Ectodermal cell (in vitro differentiated cells): ENCODE measurements around the gene PRKCH.

ENCODE experiments used
- H3K27ac ChIP-seq: 2 replicates; pipeline ENCODE4 v1.7.0; 2013; ENCODE audit warnings: mild to moderate bottlenecking, low read depth, low read length; ENCODE audit not compliant: insufficient read depth, poor library complexity, severe bottlenecking
- H3K27me3 ChIP-seq: 2 replicates; pipeline ENCODE4 v1.7.0; 2013; ENCODE audit warnings: mild to moderate bottlenecking, low read length; ENCODE audit not compliant: insufficient read depth, control insufficient read depth, poor library complexity, severe bottlenecking
- H3K36me3 ChIP-seq: one replicate; pipeline ENCODE4 v1.7.0; 2013; ENCODE audit warnings: low read length; ENCODE audit not compliant: control insufficient read depth, insufficient read depth
- H3K4me1 ChIP-seq: one replicate; pipeline ENCODE4 v1.7.0; 2013; ENCODE audit warnings: low read length; ENCODE audit not compliant: control insufficient read depth, insufficient read depth
- H3K4me3 ChIP-seq: 2 replicates; pipeline ENCODE4 v1.7.0; 2013; ENCODE audit warnings: low read depth, low read length, control low read depth; ENCODE audit not compliant: insufficient read depth
- H3K9me3 ChIP-seq: 2 replicates; pipeline ENCODE4 v1.7.0; 2013; ENCODE audit warnings: mild to moderate bottlenecking, low read length, moderate library complexity; ENCODE audit not compliant: control insufficient read depth
- WGBS, 2 experiments: methylation state at CpG; one replicate each; pipeline ENCODE4 v1.1.7; 2013; ENCODE audit warnings: missing lambda C conversion rate in 2 of 2; 5-methylcytosine and 5-hydroxymethylcytosine counted together

The PRKCH gene

DNA sequence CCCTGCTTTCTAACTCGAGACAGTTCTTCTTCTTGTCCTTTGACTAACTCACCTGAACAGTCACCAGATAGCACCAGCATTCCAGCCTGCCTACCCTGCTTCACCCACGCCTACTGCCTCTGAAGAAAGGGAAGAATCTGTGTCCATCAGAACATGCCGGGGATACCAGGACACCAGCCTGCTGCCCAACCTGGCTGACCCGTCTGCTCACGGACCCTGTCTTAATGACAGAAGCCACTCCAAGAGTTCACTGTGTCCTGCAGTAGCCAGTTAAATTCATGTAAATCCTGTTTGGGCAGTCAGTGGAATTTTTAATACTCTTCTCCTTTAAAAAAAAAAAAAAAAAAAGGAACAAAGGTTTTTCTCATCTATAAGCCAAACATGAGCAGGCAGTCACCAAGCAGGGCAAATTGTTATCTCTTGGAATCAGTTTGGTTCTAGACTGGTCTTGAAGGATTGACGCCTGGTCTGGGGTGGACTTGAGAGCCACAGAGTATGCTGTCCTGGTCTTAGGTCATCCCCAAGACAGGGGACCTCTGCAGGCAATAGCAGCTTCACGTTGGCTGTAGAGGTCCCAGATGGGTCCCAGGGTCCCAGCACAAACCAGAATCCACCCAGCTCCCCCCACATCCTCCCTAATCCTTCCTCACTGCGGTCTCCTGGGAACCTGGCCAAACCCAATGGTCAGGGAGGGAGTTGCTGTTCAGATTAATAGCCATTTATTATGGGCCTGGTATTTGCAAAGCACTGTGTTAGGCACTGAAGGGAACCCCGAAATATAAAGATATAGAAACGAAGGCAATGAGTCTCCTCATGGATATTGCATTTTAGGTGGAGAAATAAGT, 192.8 kb downstream of the PRKCH start:
- no peaks in the 10 kb centered on the region for H3K4me1 ChIP-seq
- no peak overlapping the region for H3K27ac ChIP-seq
- no peaks in the 10 kb centered on the region for H3K36me3 ChIP-seq
- H3K4me3 ChIP-seq = no peak overlapping the region
- H3K27me3 ChIP-seq = no peaks in the 10 kb centered on the region
- no peaks in the 10 kb centered on the region for H3K9me3 ChIP-seq
- WGBS, 2 experiments = 93 to 95% methylated on average over 10 of the region's 10 CpGs

DNA sequence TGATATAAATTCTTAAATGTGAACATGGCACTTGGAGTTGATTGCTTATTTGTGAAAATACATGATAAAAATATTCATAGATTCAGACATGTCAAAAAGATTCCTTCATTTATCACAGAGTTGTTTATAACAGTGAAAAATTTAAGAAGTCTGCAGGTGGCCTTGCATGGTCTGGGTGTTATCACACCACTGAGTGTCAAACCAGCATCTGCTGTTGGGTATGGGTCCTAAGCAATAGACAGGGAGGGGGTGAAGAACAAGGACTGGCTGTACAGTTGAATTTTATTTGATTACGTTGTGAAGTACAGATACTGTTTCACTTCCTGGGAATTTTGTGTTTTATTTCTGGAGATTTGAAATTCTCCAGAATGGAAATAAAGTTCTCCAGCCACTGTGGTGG, 193.5 kb downstream of the PRKCH start:
- Histone ChIP-seq H3K4me3 (no peak overlapping the region), H3K4me1 (no peaks in the 10 kb centered on the region), H3K9me3 (no peaks in the 10 kb centered on the region), H3K27me3 (no peaks in the 10 kb centered on the region), H3K27ac (no peak overlapping the region), H3K36me3 (no peaks in the 10 kb centered on the region)
- 89 to 96% methylated on average over 1 of the region's 1 CpG for WGBS, 2 experiments

DNA sequence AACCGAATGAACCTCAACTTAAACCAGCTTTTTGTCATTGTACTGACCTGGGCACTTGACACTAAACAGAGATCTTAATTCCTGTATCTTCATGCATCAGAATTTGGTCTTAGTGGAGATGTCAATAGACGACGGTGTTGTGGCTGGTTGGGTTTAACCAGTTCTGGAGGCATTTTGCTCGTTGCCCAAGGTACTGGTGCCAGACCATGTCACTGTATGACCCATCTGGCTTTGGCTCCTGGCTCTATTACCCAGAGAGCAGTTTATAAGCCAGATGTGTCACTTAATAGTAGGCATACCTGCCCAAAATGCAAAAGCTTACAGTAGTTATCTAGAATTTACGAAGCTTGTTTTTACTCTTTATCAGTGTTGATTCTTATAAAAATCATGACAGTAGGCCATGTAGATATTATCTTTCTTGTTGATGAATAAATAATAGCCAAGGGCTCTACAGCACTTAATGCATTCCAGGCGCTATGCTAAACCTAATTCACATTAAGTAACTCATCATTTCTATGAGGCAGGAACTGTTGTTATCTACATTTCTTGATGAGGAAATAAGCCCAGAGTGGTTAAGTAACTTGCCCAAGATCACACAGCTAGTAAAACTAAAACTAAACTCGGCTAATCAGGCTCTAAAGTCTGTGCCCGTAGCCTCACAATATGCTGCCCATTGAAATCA, 194.2 kb downstream of the PRKCH start:
- Histone ChIP-seq H3K9me3 (no peaks in the 10 kb centered on the region), H3K36me3 (no peaks in the 10 kb centered on the region), H3K27ac (no peak overlapping the region), H3K4me3 (no peak overlapping the region), H3K4me1 (no peaks in the 10 kb centered on the region), H3K27me3 (no peaks in the 10 kb centered on the region)
- WGBS, 2 experiments = 94 to 95% methylated on average over 7 to 8 of the region's 8 CpGs

DNA sequence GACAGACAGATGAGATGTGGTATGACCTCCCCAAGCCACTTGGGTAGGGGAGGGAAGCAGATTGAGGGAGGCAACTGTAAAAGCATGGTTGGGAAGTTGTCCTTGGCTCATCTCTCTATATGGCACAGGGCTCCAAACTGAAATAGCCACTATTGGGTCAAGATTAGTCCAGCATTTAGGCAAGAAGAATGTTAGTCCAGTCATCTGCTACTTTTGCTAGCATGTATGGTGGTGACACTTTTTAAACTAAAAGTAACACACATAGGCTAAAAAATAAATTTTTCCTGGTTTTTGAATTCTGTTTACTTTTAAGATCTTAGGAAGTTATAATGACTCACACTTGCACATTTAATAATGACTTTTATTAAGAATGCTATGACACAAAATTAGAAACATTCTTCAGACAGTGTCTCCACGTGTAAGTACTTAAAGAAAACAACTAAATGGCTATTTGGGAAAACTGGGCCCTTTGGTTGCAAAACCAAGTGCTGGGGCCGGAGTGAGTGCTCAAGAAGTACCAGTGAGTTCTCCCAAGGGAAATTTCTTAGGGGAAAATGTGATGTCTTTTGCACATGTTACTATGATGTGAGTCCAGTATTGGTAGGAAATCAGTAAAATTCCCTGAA, 194.9 kb downstream of the PRKCH start:
- Histone ChIP-seq H3K27ac (no peak overlapping the region), H3K36me3 (no peaks in the 10 kb centered on the region), H3K9me3 (no peaks in the 10 kb centered on the region), H3K4me1 (no peaks in the 10 kb centered on the region), H3K4me3 (no peak overlapping the region), H3K27me3 (no peaks in the 10 kb centered on the region)
- 91 to 93% methylated on average over 2 of the region's 2 CpGs for WGBS, 2 experiments

DNA sequence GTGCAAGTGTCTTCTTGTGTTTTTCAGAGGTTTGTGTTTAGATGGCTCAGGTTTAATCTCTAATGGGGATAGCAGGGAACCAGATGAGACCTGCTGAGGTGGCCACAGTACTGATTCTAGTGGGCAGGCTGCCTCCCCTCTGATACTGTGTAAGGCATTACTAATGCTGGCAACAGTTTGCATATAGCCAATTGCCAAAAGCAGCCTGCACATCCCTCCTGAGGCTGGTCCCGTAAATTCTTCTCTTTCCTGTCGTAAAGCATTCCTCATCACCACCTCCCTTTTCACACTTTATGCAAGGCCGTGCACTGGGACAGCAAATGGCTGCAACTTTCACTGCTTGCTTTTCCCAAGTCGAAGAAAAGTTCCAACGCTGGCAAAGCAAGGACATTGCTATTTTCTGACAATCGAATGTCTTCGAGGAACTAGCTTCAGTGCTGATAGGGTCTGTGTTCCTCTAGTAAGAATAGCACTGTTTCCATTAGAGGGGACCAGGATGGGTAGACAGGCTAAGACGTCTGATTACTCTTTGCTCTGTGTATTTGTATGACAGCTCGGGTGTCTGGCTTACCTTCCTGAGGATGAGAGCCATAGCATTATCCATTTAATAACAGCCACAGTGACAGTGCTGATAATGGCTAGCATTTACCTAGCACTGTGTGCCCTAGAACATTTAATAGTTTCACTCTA, 195.7 kb downstream of the PRKCH start:
- Histone ChIP-seq H3K4me1 (no peaks in the 10 kb centered on the region), H3K9me3 (no peaks in the 10 kb centered on the region), H3K36me3 (no peaks in the 10 kb centered on the region), H3K27ac (no peak overlapping the region), H3K4me3 (no peak overlapping the region), H3K27me3 (no peaks in the 10 kb centered on the region)
- WGBS, 2 experiments = 83 to 85% methylated on average over 9 of the region's 9 CpGs

DNA sequence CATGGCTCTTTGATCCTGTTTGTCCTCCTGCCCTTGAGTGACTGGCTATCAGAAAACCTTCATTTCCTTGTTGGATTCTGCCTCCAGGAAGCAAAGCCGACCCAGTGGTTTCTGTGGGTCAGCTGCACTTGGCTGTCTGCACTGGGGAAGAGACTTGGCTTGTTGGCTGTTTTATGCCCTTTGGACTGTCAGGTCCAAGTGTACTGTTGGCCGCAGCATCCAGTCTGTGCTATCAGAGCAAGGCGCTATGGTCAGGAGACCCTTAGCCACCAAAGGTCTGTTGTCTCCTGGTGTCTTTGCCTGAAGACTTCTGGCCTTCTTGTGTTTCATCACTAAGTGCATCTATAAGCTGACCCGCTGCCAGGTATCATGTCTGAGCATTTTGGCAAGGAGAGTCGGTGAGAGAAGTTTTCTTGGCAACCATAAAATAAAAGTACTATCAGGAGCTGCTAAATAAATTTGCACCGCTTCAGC, 196.6 kb downstream of the PRKCH start:
- Histone ChIP-seq H3K9me3 (no peaks in the 10 kb centered on the region), H3K4me1 (no peaks in the 10 kb centered on the region), H3K27me3 (no peaks in the 10 kb centered on the region), H3K4me3 (no peak overlapping the region), H3K36me3 (no peaks in the 10 kb centered on the region), H3K27ac (no peak overlapping the region)
- WGBS, 2 experiments = 96% methylated on average over 6 of the region's 6 CpGs

DNA sequence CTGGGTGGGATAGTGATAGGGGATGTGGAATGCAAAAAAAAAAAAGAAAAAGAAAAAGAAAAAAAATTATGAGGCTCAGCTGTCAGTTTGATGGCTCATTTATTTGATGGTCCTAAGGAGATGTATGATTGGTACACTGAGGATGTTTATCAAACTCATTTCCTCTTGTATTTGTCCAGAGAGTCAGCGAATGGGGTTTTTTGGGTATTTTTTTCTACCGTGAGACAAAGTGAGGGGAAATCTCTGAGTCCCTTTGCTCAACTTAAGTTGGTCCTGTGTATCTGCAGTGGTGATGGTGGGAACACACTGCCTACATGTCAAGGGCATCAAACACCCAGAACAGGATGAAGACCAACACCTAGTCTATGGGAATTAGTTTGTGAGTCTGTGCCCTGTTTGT, 197.0 kb downstream of the PRKCH start:
- Histone ChIP-seq H3K4me1 (no peaks in the 10 kb centered on the region), H3K4me3 (no peak overlapping the region), H3K27ac (no peak overlapping the region), H3K27me3 (no peaks in the 10 kb centered on the region), H3K9me3 (no peaks in the 10 kb centered on the region), H3K36me3 (no peaks in the 10 kb centered on the region)
- WGBS, 2 experiments = 97 to 100% methylated on average over 2 of the region's 2 CpGs

DNA sequence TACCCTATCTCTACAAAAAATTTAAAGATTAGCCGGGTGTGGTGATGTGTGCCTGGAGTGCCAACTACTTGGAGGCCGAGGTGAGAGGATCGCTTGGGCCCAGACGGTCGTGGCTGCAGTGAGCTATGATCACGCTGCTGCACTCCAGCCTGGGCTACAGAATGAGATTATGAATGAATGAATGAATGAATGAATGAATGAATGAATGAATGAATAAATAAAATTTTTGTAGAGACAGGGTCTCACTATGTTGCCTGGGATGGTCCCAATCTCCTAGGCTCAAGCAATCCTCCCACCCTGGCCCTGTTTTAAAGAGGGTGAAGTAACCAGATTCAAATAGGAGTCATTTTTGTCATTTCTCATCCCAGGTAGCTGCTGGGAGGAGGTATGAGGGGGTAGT, 197.7 kb downstream of the PRKCH start:
- WGBS, 2 experiments = 96 to 98% methylated on average over 6 of the region's 6 CpGs
- no peak overlapping the region for H3K4me3 ChIP-seq
- no peak overlapping the region for H3K27ac ChIP-seq
- no peaks in the 10 kb centered on the region for H3K36me3 ChIP-seq
- H3K4me1 ChIP-seq = no peaks in the 10 kb centered on the region
- H3K27me3 ChIP-seq = no peaks in the 10 kb centered on the region
- H3K9me3 ChIP-seq = no peaks in the 10 kb centered on the region

DNA sequence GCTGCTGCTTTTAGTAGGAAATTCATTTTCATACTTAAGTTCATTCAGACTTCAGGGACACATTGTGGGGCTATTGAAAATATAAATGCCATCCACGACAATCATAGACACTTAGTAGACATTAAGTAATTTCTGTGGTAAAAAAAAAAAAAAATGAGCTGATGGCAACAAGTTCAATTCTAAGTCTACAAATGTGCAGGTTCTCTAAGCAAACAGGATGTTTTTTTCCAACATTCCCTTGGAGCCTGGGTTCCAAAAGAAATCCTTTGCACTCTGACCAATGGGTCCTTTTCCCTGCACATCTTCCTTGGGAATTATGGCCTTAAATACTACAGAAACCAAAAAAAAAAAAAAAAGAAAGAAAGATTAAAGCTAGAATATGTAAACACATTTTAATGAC, 198.4 kb downstream of the PRKCH start:
- no peaks in the 10 kb centered on the region for H3K9me3 ChIP-seq
- H3K27ac ChIP-seq = no peak overlapping the region
- H3K36me3 ChIP-seq = no peaks in the 10 kb centered on the region
- H3K27me3 ChIP-seq = no peaks in the 10 kb centered on the region
- WGBS, 2 experiments = 100% methylated on average over 1 of the region's 1 CpG; no CpG with 5 or more reads in 1 of the 2 experiments
- H3K4me1 ChIP-seq = no peaks in the 10 kb centered on the region
- H3K4me3 ChIP-seq = no peak overlapping the region

DNA sequence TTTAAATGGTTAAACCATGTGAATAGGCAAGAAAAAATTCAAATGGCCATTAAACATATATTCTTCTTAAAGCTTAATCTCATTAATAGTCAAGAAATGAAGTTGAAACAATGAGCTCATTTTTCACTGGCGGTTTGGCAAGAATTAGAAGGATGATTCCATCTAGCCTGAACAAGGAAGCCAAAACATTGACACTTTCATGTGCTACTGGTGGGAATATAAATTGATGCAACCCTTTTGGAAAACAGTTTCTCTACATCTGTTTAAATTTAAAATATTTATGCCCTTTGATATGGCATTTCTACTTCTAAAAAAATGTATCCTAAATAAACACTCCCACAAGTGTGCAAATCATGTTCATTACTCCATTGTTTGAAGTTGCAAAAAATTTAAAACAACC, 199.2 kb downstream of the PRKCH start:
- Histone ChIP-seq H3K9me3 (no peaks in the 10 kb centered on the region), H3K4me3 (no peak overlapping the region), H3K27ac (no peak overlapping the region), H3K4me1 (no peaks in the 10 kb centered on the region), H3K27me3 (no peaks in the 10 kb centered on the region), H3K36me3 (no peaks in the 10 kb centered on the region)
- 92 to 100% methylated on average over 1 of the region's 1 CpG for WGBS, 2 experiments
